HG03571 (cell line): ENCODE measurements around the gene ITPA.

ENCODE experiments used
- ATAC-seq: cut with Tn5 transposase; IDR thresholded peaks from one replicate; pipeline ENCODE4 v1.9.1; 2021; ENCODE audit not compliant: unreplicated experiment

The ITPA gene

DNA sequence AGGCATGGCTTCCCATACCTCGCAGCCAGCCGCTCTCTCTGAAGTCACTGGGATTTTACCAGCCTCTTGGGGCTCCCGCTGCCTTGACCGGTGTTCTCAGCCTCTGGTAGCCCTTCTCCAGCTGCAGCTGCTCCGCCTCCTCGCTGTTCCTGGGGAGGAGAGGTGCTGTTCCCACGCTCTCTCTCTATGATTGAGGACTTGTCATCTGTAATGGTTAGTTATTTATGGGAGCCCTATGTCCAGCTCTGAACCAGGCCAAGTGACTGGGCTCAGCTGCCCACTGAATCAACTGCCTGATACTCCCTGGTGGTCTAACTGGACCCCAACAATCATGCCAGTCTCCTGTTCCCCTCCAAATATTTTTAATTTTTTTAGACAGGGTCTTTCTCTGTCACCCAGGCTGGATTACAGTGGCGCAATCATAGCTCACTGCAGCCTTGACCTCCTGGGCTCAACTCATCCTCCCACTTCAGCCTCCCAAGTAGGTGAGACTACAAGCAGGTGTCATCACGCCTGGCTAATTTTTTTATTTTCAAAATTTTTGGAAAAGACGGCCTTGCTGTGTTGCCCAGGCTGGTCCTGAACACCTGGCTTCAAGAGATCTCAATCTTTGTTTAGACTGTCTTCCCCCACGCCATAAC lies 34.5 kb downstream of the ITPA start:
- no peak for ATAC-seq

DNA sequence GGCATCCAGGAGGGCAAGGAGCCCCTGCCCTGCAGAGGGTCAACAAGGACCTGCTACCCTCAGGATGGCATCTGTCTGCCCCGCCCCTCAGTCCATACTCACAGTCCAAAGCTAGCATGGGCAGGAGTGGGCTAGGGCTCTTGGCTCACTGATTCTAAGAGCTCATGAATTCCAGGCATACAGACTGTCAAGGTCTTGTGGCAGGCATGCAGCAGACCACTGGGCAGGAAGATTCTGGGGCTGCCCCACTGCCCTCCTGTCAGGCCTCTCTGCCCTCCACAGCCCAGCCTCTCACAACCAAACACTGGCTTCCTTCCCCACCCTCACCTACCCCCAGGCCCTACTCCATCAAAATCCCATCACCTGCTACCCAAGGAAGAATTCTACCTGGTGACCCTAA lies 35.3 kb downstream of the ITPA start:
- no peak for ATAC-seq

DNA sequence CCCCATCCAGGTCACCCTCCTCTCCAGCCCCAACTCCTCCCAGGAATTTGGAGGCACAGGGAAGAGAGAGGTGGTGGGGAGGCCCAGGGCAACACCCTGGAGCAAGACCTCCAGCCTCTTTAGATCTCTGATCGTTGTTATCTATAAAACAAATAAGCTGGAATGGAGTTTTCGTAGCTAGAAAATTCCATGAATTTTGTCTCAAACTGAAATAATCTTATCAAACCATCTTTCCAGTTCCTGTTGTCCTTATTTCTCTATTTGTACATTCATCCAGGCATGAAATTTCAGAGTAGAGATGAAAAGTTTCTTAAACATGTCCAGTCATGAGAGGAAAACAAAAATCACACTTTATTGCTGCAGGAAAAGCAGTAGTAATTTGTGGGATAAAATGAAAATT lies 35.9 kb downstream of the ITPA start:
- no peak for ATAC-seq

DNA sequence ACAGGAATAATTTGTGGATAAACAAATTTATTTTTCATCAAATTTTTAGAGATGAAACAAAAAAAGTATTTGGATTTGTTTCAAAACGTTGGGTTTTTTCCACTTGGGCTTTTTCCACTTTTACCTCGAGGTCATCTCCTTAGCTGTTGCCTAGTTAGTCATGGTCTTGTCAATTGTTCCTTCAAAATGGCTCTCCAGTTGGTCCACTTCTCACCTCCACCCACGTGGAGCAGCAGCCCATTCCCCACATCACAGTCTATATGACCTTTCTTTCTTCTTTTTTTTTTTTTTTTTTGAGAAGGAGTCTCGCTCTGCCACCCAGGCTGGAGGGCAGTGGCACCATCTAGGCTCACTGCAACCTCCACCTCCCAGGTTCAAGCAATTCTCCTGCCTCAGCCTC lies 36.4 kb downstream of the ITPA start:
- no peak for ATAC-seq

DNA sequence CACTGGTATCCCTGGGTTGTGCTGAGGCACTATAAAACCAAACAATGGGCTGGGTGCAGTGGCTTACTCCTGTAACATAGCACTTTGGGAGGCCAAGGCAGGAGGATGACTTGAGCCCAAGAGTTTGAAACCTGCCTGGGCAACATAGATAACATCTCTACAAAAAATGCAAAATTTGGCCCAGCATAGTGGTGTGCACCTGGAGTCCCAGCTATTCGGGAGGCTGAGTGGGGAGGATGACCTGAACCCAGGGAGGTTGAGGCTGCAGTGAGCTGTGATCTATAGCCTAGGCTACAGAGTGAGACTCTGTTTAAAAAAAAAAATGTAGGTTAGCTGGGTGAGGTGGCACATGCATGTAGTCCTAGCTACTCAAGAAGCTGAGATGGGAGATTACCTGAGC lies 37.4 kb downstream of the ITPA start:
- ATAC-seq, result no peak

DNA sequence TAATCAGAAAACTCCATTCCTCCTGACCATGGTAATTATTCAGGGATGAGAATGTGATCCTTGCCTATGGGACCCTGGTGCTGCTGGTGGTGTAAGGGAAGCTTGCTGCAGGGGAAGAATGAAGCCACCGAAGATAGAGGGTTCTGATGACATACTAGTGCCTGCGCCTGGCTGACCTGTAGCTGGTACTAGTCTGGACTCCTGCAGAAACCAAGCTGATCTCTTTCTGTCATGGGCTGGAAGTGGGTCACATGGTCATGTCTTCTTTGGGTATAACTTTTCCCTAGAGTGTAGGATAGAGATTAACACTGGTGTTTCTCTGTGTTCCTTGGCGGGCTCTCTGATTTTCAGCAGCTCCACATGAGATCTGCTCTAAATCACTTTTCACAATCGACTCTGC lies 38.3 kb downstream of the ITPA start:
- no peak for ATAC-seq

DNA sequence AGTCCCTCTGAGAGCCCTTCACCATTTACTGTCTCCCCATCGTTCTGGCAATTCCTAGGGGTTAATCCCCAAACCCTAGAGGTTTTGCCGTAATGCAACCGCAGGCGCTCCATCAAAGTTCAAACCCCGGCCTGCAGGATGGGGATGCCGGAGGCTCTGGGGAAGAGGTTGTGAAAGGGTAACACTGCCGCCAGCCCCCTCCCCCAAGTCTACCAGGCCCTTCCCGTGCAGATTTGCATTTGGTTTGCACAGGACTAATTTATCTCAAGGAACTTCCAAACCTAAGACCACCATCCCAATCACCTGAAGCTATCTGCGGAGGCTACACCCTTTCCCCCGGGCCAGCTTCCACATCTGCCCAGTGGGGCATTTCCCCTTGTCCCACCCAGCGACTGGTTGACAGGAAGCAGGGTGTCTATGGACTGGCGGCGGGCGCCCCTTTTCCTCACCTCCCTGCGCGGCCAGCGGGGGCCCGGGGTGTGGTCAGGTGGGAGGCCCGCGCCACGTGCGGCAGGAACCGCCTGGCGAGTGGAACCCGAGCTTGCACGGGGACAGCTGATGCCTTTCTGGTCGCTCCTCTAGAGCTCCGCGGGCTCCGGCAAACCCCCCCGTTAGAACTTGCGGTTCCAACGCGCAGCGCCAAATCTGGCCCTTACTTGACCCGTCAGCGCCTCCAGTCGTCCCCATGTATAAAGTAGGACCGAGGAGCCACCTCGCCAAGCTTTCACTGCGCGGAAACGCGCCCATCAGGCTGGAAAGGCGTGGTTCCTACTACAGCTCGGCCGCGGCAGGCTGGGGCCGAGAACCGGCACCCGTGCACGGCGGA lies 39.1 kb downstream of the ITPA start:
- ATAC-seq, result no peak

DNA sequence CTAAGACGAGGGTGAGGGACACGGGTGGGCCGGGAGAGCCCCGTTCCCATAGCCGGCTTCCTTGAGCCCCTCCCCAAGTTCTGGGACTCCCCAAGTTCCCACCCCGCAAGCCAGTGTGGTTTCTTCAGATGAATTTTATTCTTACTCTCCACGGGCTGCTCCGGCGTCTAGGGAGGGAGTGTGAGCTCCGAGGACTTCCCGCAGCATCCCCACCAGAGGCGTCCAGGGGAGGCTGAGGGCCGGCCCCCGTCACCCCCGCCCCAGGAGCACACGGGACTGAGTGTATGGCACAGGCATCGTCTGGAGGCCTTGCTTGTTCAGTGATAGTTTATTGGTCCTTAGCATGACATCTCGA lies 39.7 kb downstream of the ITPA start:
- ATAC-seq, result no peak

DNA sequence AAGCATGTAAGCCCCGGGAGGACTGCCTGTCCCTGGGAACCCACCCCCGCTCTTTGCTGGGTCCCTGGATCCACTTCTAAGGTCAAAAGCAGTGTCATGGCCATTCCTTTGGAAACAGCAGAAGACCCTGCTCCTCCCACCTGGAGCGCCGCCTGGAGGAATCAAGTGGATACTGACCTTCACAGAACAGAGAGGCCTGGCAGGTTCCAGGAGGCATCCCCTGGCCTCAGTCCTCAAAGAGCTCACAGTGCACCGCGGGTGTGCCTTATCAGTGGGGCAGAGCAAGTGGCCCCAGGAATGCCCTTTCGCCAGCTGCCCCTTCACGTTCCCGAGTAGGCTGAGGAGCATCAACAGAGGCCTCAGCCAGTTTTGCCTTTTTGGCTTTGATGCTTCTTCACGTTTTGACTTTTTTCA lies 40.8 kb downstream of the ITPA start:
- ATAC-seq, result no peak

DNA sequence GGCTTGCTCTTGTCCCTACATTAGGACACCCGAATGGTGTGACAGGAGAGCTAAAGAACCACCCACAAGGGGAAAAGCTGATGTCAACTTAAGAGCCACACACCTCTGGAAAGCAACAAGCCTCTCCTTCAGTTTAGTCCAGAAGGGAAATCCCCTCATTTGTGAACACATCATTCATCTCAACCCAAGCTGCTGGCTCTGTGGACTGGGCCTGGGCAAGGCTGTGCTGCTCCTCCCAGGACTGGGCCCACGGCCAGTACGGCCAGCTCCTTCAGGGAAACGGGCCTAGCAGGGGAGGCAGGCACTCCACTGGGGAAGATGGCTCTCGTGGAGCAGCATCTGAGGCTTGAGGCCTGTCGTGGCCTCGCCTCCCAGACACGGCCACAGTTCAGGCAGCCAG lies 42.5 kb downstream of the ITPA start:
- no peak for ATAC-seq

DNA sequence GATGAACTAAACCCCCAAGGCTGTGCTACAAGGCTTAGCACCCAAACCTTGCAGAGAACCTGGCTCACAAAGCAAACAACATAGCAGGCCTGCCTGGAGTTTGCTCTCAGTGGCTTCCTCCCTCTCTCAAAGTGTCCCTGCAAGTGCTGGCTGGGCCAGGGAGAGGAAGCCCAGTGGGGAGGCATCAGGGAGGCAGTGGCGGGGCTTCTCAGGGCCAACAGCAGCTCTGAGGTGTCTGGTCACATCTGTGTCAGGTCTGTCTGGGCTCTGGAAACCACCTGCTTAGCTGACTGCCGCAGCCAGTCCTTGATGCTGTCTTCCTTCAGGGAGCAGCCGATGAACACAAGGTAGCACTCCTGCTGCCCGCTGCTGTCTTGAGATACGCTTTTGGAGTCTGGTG lies 46.4 kb downstream of the ITPA start:
- ATAC-seq, result no peak

DNA sequence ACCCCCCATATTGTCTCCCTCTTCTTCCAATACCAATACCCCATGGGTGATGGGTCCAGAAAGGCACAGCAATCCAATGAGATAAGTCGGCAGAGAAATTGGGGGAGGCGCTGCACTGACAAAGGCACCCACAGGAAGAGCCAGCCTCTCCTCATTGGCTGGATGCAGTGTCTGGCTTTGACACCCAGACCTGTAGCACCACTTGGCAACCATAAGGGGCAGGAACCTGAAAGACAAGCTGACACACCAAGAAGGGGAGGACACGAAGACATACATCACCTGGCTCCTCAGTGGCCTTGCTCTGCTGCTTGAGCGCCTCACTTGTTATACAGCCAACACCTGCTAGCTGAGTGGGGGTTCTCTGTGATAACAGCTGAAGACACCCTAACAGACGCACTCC lies 49.1 kb downstream of the ITPA start:
- ATAC-seq, result no peak

DNA sequence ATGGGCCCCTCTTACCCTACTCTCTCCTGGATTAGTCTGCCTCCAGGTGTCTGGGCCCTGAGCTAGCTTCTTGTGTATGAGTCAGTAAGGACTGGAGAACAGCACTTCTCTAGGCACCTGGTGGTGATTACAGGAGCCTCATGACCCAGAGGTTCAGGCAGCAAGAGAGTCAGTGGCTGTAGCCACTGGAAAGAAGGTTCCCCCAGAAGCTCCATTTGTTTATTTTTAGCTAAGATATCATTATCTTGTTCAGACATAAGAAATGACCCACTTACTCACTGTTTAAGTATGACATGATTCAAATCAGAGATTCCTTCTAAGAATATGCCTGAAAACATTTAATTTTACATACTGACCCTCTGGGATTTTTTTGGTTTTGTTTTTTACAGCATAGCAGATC lies 53.3 kb downstream of the ITPA start:
- no peak for ATAC-seq

DNA sequence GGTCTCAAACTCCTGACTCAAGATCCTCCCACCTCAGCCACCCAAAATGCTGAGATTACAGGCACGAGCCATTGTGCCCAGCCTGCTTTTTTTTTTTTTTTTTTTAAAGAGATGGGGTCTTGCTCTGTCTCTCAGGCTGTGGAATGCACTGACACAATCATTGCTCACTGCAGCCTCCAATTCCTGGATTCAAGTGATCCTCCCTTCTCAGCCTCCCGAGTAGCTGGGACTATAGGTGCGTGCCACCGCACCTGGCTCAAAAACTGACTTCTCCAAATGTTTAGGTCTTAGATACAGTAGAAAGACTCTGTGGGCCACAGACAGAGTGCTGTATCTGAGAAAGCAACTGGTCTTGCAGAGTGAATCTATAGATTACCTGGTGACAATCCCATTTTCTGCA lies 60.8 kb downstream of the ITPA start:
- ATAC-seq, result no peak

DNA sequence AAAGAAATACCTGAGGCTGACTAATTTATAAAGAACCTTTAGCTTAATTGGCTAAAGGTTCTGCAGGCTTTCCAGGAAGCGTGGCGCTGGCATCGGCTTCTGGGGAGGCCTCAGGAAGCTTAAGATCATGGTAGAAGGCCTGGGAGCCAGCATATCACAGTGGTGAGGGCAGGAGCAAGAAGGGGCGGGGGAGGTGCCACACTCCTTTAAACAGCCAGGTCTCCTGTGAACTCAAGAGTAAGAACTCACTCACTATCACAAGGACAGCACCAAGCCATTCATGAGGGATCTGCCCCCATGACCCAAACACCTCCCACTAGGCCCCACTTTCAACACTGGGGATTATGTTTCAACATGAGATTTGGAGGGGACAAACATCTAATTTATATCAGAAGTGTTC lies 64.1 kb downstream of the ITPA start:
- no peak for ATAC-seq
